HG02610 (cell line): ENCODE measurements around the gene BICRA.

Source experiments
- ATAC-seq: cut with Tn5 transposase; IDR thresholded peaks from one replicate; pipeline ENCODE4 v1.9.1; 2021; ENCODE audit warnings: mild to moderate bottlenecking, moderate library complexity; ENCODE audit not compliant: unreplicated experiment

BICRA gene

DNA sequence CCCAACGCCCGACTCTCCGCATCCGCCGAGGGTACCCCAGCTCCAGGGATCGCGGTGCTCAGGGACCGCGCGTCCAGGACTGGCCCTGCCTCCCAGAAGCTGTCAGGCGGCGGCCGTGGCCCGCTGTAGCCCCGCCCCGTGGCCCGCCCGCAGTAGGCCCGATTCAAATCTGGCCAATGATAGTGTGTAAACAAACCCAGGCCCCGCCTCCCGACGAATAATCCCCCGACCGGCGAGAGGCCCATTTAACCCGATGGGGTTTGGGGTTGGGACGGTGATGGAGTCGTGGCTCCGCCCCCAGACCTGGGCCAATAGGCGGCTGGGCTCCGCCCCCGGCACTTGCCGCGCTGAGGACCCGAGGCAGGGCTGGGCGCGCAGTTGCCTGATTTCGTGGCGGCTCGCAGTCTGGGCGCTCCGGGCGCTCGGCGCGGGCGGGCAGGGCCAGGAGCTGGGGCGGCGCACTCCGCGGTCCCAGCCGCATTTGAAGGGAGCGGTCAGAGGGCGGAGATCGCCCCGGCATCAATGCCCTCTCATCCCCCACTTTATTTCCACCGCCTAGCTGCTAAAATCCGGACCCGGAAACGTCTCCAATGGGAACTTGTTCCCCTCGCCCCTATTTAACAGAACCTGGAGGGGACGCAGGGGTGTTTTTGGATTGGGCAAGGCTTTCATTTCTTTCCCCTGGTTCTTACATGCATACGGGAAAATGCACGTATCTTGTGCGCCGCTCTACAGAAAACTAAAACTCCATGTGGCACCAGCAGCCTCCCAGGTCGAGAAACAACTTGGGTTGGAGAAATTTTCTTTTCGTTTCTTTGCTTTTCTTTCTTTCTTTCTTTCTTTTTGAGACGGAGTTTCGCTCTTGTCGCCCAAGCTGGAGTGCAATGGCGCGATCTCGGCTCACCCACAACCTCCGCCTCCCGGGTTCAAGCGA is 8.4 kb upstream of the BICRA start:
- peak; percentile 96 for ATAC-seq

DNA sequence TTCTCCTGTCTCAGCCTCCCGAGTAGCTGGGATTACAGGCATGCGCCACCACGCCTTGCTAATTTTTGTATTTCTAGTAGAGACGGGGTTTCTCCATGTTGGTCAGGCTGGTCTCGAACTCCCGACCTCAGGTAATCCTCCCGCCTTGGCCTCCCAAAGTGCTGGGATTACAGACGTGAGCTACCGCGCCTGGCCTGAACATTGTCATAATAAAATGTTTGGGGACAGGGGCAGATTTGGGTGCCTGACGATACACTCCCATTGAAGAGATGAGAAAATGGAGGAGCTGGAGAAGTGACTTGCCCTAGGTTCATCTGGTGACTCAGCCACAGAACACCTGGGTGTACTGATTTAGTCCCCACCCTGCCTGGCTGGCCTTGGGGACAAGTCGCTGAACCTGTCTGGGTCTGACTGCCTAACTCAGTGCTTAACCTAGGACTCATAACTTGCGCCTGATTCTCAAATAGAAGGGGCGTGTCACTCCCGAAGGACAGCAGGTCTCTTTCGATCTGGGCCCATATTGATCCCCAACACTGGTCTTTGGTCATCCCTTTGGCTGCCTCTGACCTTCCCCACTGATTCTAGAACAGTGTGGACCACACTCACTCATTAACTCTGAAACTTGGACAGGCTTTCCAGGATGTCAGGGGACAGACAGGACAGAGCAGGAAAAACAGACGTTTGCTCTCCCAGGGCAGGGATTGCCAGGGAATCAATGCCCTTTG is 7.6 kb upstream of the BICRA start:
- no peak for ATAC-seq

DNA sequence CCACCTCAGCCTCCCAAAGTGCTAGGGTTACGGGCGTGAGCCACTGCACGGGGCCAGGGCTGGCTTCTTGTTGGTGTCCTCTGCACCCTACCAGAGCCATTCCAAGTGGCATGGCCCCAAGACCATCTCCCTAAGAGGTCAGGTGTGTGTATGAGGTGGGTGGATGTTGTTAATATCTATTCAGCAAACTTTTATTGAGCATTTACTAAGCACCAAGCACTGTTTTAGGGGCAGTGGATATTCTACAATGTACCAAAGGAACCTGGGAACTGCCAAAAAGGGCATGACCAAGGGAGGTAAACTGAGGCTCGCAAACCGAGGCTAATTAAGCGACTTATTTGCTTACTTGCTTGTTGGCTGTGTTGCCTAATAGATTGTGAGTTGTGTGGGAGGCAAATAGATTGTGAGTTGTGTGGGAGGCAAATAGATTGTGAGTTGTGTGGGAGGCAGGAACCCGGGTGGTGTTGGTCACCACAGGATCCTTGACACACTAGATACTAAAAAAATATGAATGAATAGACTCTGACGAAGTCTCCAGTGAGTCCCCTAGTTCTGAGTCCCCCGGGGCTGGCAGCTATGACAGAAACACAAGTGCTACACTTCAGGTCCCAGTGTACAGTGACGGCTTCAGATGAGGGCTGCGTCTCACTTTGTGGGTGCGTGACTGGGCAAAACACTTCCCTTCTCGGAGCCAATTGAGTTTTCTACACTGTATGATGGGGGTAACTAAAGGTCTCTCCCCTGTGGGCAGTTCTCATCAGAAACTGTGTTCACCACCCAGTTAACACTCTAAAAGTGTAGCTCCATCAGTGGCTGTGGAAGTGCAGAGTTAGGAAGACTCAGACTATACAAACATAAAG is 5.0 kb upstream of the BICRA start:
- no peak for ATAC-seq

GRCh38 chr19:47607564-47608073 is 1.3 kb upstream of the BICRA start:
- no peak for ATAC-seq

- peak; percentile 82 for ATAC-seq
Measured at GRCh38 chr19:47608074-47608918, 638 bp upstream of the BICRA start.

DNA sequence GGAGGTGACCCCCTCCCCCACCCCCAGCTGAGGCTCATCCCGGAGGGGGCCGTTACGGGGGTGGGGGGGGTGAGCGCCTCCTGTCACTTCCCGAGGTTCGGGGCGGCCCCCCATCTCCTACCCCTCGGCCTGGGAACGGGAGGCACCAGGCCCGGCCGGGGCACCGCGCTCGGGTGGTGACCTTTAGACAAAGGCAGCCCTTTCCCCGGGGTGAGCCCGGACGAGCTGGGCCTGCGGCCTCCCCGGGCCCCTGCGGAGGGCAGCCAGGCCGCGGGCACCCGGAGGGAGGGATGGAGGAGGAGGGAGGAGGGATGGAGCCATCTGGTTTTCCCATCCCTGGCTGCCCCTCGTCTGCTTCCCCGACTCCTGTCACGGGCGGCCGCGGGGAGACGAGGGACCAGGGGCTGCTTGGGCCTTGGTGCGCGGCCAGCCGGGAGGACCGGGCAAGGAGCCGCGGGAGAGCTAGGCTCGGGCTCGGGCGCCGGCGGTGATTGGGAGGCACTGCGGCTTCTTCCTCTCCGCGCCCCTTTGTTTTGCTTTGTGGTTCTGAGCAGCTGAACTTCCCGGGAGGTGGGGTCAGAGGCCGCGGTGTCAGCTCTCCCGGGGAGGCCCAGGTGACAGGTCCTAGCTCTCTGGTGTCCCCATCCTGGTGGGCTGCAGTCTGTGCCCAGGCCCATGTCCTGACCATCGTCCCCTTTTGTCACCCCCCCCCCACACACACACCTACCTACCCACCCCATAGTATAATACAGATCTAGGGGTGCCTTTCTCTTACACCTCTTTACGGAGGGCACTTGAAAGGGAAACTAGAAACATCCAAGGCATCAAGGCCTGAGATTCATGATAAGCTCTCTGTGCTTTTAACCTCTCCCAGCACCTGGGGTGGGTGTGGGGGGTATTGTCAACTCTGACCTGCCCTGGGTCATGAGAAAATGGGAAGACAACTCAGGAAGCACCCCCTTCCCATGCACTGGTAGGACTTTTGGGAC is 1.3 kb downstream of the BICRA start:
- no peak for ATAC-seq

DNA sequence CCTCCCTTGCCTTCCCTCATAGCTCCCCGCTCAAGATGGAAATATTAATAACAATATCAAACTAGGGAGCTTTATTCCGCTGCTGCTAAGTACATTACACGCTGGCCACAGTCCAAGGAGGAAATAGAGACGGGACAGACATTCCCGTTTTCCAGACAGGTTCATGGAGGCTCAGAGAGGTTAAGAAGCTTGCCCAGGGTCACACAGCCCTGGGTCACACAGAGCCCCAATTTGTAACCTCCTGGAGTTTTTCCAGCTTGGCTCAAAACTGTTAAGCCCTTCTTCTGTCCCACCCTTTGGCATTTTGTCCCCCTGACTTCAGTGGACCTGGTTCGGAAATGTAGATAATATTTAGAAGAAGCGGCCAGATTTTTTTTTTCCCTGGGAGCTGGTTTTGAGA is 2.0 kb downstream of the BICRA start:
- ATAC-seq, result no peak

DNA sequence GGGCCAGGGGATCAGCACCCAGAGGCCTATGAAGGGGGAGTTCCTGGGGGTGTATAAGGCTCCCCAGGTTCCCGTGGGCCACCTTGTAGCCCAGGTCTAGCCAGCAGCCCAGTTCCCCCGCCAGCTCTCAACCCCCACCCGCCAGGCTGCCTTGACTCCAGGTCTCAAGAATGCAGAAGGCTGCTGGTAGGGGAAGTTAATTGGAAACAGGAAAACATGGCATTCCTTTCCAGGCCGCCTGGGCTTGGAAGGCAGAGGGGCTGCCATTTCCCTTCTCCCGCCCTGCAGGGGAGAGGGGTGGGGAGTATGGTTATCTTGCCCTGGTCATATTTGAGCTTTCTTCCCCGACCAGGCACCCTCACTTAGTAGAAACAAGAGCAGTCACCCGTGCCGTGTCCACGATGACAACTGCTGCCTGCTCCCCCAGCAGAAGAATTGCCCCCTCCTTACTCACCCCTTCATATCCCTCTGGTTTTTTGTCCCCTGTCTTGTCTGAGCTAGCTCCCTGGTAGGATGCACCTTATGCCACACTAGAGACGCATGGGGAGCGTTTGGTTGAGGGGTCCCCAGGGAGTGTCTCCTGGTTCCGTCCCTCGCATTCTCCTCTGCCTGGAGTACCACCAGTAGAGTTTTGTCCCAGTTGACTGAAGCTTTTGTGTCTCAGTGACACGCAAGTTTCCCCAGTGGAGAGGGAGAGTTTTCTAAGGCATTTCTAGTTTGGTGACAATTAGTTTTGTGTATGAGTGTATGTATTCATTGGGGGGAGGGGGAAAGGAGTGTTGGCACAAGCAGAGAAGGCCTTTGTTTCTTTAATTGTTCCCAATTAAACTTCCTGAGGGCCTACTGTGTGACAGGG is 4.5 kb downstream of the BICRA start:
- no peak for ATAC-seq

DNA sequence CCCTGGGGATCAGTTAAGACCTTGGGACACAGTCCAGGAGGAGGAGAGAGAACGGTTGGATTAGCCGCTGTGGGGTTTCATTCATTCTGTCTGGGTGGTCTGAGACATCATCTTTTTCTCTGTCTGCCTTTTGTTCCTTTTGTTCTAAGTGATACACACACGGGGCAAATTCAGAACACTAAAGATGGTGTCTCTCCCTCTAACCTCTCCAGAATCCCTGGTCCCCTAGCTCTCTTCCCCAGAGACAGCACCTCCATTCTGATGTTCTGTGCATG is 5.0 kb downstream of the BICRA start:
- no peak for ATAC-seq

- ATAC-seq, result no peak
Measured at GRCh38 chr19:47614559-47614958, 5.6 kb downstream of the BICRA start.

DNA sequence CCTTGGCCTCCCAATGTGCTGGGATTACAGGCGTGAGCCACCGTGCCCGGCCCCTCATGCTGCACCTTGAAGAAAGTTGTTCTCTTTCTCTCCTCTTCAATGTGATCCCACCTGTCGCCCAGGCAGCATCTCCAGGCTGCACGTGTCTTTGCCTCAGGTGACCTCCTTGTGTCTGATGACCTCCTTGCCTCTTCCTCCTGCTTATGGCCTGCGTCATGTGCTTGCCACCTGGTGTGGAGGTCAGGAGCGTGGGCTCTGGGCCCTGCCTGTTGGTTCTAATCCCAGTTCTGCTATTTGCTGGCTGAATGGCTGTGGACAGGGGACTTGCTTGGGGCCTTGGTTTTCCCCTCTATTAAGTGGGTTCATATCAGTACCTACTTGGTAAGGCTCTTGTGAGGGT is 6.3 kb downstream of the BICRA start:
- ATAC-seq, result no peak

GRCh38 chr19:47615714-47616113 is 6.8 kb downstream of the BICRA start:
- no peak for ATAC-seq

DNA sequence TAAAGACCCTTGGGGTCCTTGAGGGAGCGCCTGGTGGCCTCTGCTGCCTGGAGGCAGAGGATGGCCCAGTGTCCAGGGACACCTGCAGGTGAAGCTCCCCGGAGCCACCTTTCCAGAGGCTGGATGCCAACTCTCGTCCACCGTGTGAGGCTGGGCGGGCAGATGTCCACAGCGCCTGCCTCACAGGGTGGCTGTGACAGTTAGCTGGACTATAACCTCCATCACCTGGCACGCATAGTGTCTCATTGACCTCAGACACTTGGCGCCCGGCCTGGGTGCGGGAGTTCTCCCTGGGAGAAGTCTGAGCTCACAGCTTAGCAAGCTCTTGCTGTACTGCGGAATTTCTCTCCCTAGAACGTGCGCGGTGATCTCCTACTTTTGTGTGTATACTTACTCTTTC is 9.8 kb downstream of the BICRA start:
- no peak for ATAC-seq

GRCh38 chr19:47619763-47620162 is 10.8 kb downstream of the BICRA start:
- ATAC-seq, result no peak

- no peak for ATAC-seq
Measured at GRCh38 chr19:47623151-47623920, 14.4 kb downstream of the BICRA start.

- no peak for ATAC-seq
Measured at GRCh38 chr19:47623921-47624391, 15.0 kb downstream of the BICRA start.

- ATAC-seq, result no peak
Measured at GRCh38 chr19:47625650-47626049, 16.7 kb downstream of the BICRA start.
